Measurements from ENCODE around the gene NCKAP5. TPM values are rescaled to one million over a fixed set of nuclear protein-coding genes. Genes with fewer than 3 reads are reported as not detected.

The NCKAP5 gene
- total and polyA plus RNA-seq, 7 donors: 0.03 to 1.2 (median 0.22) TPM

GRCh38 chr2:133426791-133427190, 141.5 kb downstream of the NCKAP5 start:
- DNase-seq (no peak), ATAC-seq (no peak)
- no peaks in the 10 kb centered on the region for H3K27me3 ChIP-seq (ENCODE audit: insufficient read depth in 3 of 3, low read length in 2 of 3)
- TF ChIP-seq, protein P1, sequence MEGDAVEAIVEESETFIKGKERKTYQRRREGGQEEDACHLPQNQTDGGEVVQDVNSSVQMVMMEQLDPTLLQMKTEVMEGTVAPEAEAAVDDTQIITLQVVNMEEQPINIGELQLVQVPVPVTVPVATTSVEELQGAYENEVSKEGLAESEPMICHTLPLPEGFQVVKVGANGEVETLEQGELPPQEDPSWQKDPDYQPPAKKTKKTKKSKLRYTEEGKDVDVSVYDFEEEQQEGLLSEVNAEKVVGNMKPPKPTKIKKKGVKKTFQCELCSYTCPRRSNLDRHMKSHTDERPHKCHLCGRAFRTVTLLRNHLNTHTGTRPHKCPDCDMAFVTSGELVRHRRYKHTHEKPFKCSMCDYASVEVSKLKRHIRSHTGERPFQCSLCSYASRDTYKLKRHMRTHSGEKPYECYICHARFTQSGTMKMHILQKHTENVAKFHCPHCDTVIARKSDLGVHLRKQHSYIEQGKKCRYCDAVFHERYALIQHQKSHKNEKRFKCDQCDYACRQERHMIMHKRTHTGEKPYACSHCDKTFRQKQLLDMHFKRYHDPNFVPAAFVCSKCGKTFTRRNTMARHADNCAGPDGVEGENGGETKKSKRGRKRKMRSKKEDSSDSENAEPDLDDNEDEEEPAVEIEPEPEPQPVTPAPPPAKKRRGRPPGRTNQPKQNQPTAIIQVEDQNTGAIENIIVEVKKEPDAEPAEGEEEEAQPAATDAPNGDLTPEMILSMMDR (IDR thresholded peaks at IDR 0.05): no peak
- intact Hi-C loops (cut with DNase I): no loop called here
- no peak overlapping the region for H3K4me3 ChIP-seq
- H3K27ac ChIP-seq: no peak overlapping the region
- H3K4me1 ChIP-seq: no peaks in the 10 kb centered on the region
- no peaks in the 10 kb centered on the region for H3K9me3 ChIP-seq
- WGBS, 3 donors: 49 to 76% (median 62%) methylated on average over 1 of the region's 1 CpG
- H3K36me3 ChIP-seq (ENCODE audit: insufficient read depth in 1 of 2, low read depth in 1 of 2): no peaks in the 10 kb centered on the region

DNA sequence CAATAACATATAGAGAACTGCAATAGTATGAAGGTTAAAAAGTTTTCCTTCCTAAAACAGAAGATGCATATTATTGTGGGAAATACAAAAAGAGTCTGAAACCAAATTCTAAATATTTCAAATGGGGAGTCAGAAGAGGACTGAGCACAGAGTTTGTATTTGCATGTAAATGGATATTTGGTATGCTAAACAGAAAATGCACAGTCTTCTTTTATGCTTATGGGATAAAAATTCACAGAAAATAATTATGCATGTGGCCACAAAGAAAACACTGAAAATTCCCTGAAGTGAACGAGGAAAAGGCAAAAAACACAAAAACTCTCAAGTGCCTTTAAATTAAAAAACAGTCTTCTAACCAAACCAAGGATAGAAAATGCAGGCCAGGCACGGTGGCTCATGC, 142.7 kb downstream of the NCKAP5 start:
- intact Hi-C loops (cut with DNase I): no loop called here
- Histone ChIP-seq H3K27ac (no peak overlapping the region), H3K4me3 (no peak overlapping the region), H3K9me3 (no peaks in the 10 kb centered on the region), H3K36me3 (ENCODE audit: insufficient read depth in 1 of 2, low read depth in 1 of 2) (no peaks in the 10 kb centered on the region), H3K4me1 (no peaks in the 10 kb centered on the region), H3K27me3 (ENCODE audit: insufficient read depth in 3 of 3, low read length in 2 of 3) (no peaks in the 10 kb centered on the region)
- WGBS, 3 donors: 80 to 89% (median 82%) methylated on average over 2 of the region's 2 CpGs
- TF ChIP-seq, protein P1 (IDR thresholded peaks at IDR 0.05): no peak
- DNase-seq (no peak), ATAC-seq (no peak)

DNA sequence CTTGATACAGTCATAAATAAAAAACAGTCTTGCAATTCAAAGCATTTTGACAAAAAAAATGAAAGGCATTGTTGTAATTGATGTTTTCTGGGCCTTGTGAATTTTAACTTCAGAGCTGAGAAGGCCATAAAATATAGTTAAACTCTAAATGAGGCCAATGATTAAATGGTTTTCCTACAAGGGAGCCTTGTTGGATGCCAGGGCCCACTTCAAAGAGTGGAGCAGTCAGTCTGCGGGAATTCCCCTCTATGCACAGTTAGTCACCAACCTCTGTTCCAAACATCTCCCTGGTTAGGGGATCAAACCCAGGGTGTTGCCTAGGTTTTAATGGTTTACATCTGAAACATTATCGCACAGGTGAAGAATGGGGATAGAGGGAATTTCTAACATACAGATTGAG, 143.4 kb downstream of the NCKAP5 start:
- TF ChIP-seq, protein P1 (IDR thresholded peaks at IDR 0.05): no peak
- Histone ChIP-seq H3K36me3 (ENCODE audit: insufficient read depth in 1 of 2, low read depth in 1 of 2) (no peaks in the 10 kb centered on the region), H3K27ac (no peak overlapping the region), H3K27me3 (ENCODE audit: insufficient read depth in 3 of 3, low read length in 2 of 3) (no peaks in the 10 kb centered on the region), H3K4me1 (no peaks in the 10 kb centered on the region), H3K4me3 (no peak overlapping the region), H3K9me3 (no peaks in the 10 kb centered on the region)
- ATAC-seq: no peak
- DNase-seq: no peak
- intact Hi-C loops (cut with DNase I): no loop called here
- WGBS, 3 donors: 94 to 99% (median 94%) methylated on average over 2 of the region's 2 CpGs

DNA sequence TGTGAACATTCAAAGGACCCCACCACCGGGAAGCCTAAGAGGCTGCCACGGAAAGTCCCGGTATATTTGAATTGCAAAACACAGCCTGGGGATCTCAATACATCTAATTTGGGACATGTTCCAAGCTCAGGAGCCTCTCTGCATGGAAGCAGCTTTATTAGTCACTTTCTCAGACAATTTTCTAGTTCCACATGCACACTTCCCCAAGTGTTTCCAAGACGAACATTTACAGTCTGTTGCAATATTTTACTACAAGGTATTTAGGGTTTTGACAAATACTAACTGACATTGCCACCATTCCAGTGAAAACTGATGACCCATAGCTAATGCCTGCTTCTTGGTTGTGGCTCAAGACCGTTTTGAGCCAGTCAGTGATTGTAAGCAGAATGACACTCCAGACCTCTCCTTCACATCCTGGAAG, 145.3 kb downstream of the NCKAP5 start:
- H3K9me3 ChIP-seq: no peaks in the 10 kb centered on the region
- TF ChIP-seq, protein P1 (IDR thresholded peaks at IDR 0.05): no peak
- intact Hi-C loops (cut with DNase I): no loop called here
- no peaks in the 10 kb centered on the region for H3K4me1 ChIP-seq
- H3K27ac ChIP-seq: no peak overlapping the region
- no peak for ATAC-seq
- no peaks in the 10 kb centered on the region for H3K27me3 ChIP-seq (ENCODE audit: insufficient read depth in 3 of 3, low read length in 2 of 3)
- DNase-seq: no peak
- 42 to 43% (median 43%) methylated on average over 5 of the region's 5 CpGs for WGBS, 3 donors
- no peak overlapping the region for H3K4me3 ChIP-seq
- no peaks in the 10 kb centered on the region for H3K36me3 ChIP-seq (ENCODE audit: insufficient read depth in 1 of 2, low read depth in 1 of 2)
